ENCODE measurements around the gene KCNQ5.

KCNQ5 gene

DNA sequence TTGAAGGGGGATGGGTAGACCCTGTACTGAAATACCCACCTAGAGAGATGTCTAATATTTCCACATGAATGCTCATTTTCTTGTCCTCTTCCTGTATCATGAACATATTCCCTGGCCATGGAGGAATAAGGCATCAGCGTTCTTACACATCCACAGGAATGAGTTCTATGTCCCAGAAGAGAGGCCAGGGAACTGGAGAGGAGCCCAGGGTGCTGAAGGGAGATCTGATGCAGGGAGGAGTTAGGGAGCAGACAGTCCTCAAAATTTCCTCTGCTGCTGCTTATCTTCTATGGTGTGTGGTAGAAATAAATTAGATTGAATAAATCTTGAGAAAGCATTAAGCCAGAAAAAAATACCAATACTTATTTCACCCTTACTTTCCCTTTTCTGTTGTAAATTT is 295.0 kb downstream of the KCNQ5 start:
- in situ Hi-C loops (cut with MboI; ENCODE audit: low pct_unique_long_range_greater_than_20kb, low sequenced_read_pairs) = no loop called here
- DNase-seq = no peak

DNA sequence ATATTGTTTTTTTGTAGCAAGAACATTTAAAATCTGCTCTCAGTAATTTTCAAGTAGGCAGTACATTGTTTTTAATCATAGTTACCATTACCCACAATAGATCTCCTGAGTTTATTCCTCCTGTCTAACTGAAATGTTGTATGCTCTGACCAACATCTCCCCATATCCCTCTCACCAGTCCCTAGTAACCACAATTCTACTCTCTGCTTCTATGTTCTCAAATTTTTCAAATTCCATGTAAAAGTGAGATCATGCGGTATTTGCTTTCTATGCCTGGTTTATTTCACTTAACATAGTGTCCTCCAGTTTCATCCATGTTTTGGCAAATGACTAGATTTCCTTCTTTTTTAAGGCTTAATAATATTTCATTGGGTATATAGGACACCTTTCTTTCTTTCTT is 300.5 kb downstream of the KCNQ5 start:
- in situ Hi-C loops (cut with MboI; ENCODE audit: low pct_unique_long_range_greater_than_20kb, low sequenced_read_pairs) = no loop called here
- DNase-seq = no peak

DNA sequence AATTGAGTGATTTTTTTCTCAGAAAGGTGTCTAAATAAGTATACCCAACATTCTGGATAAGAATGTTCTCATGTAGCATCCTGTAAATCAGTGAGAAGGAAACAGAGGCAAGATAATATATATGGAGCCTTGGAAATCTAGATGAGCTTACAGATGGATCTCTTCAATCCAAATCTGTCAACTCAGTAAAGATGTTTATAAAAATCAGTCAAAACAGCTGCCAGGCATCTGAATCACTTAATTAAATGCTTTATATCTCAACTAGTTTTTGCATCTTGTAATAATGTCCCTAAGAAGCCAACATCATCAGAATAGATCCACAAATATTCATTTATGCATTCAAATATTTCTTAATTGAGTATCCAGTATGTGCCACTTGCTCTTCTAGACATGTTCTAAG is 303.3 kb downstream of the KCNQ5 start:
- in situ Hi-C loops (cut with MboI; ENCODE audit: low pct_unique_long_range_greater_than_20kb, low sequenced_read_pairs) = no loop called here
- no peak for DNase-seq

DNA sequence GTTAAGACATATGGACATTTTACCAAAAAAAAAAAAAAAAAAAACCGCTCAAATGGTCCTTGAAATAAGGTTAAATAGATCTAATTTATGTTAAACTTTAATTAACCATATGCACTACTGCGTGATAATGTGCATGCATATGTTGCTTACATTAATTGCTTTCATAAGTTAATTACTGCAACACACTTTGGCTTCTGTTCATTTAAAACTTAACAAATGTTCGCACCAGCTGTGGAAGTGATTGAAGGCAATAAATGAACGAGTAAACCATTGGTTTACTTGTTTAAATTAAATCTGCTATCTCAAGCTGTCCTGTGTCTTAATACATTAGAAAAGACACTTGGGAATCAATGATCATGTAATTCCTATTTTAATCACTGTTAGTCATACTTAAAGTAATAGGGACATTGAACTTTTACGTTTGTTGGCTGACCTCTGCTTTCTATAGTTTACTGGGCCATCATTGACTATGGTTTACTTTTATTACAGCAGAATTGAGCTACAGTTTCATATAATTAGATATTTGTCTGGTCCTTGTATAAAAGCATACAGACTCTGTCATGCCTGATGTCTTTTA is 308.8 kb downstream of the KCNQ5 start:
- in situ Hi-C loops (cut with MboI; ENCODE audit: low pct_unique_long_range_greater_than_20kb, low sequenced_read_pairs) = no loop called here
- DNase-seq = no peak

DNA sequence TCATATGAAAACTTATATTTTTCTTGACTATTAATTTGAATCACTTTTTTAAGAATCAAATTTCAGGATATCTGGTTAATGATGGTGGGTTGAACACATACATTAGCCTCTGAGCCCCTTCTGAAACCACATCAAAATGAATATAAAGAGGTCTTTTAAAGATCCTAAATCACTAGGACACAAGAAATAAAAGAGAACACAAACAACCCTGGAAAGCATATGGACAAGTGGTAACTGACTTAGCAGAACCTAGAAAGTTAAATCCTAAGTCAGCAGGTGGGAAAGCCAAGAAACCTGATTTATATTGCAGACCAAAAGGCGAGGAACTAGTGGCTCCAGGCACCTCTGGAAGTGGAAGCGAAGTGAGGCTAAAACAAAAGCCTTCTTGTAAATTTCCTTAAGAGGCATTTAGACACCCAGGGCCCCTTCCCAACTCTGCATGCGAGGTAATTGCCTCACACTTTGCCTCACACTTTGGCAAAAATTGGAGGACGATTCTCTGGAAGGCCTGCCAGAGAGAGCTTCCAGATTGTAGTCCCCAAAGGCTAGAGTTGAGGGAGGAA is 309.5 kb downstream of the KCNQ5 start:
- no peak for DNase-seq
- in situ Hi-C loops (cut with MboI; ENCODE audit: low pct_unique_long_range_greater_than_20kb, low sequenced_read_pairs) = no loop called here

DNA sequence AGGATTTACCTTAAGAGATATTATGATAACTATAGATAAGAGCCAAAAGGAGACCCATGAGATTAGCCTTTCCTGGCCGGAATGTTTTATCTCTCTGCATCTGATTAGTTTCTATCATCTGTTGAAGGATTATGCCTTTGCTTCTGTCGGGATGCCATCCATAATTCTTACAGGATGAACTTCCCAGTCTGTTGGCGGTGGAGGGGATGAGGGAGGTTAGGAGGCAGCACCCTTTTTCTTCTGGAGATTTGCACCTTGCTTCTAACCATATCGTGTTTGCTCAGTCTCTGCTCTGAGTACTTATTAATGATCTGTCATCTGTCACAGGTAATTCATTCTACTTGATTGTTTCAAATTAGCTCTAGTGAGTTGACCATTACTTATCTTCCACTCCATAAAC is 311.4 kb downstream of the KCNQ5 start:
- in situ Hi-C loops (cut with MboI; ENCODE audit: low pct_unique_long_range_greater_than_20kb, low sequenced_read_pairs) = no loop called here
- DNase-seq = no peak

DNA sequence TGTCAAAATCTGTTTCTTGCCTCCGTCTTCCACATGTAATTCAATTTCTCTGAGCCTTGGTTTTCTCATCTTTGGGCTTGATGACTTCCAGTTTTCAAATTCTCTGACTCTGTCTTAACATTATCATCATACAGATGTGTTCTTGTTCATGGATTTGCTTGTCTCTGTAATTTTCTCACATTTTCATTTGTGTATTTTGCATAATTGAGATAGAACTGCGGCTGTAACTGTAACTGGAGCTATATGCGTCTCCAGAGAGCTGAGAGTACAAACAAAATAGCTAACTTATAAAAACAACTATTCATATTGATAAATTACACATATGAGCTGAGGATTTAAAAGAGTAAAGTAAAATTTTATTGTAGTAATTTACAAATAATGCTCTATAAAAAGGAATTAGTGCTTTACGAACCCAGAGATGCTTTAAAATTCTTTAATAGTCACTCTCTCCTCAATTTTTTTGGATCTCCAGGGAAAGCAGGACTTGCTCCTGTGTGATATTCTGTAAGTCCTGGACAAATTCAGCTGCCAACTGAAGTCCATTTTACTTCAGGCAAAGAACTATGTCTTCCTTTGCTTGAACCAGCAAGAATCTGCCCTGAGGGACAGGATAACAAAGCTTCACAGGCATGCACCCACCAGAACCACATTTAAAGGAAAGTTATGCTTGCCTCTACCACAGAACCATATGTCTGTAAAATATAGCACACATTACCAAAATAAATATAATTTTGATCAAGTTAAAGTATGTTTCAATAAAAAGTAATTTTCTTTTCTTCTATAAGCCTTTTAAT is 315.1 kb downstream of the KCNQ5 start:
- DNase-seq = no peak
- in situ Hi-C loops (cut with MboI; ENCODE audit: low pct_unique_long_range_greater_than_20kb, low sequenced_read_pairs) = no loop called here

DNA sequence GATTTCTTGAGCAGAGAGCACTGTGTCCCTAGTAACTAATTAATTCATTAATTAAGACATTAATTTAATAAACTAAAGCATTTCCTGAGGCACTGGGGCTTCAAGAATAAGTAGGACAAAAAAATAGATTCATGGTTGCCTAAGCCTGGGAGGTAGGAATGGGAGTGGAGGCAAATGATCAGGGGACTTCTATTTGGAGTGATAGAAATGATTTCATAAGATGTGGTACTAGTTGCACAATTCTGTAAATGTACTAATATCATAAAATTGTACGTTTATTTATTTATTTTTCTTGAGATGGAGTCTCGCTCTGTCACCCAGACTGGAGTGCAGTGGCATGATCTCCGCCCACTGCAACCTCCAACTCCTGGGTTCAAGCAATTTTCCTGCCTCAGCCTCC is 316.2 kb downstream of the KCNQ5 start:
- no peak for DNase-seq
- in situ Hi-C loops (cut with MboI; ENCODE audit: low pct_unique_long_range_greater_than_20kb, low sequenced_read_pairs) = no loop called here

DNA sequence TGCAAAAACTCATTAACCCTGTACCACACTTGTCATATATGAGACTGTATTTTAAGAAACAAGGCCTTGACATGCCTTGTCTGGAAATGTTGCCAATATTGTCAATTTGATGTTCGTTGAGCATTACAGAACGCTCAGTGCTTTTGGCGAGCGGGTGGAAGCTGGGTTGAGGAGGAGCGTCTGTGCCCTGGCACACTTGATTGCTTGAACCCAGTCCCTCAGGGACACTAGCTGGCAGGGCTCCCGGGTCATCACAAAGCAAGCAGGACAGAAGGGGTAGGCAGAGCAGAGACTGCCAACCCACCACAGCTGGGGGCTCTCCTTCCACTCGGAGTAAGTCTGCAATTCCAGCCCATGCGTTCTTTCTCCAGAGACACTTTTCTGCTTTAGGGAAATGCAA is 317.1 kb downstream of the KCNQ5 start:
- DNase-seq = no peak
- in situ Hi-C loops (cut with MboI; ENCODE audit: low pct_unique_long_range_greater_than_20kb, low sequenced_read_pairs) = no loop called here

DNA sequence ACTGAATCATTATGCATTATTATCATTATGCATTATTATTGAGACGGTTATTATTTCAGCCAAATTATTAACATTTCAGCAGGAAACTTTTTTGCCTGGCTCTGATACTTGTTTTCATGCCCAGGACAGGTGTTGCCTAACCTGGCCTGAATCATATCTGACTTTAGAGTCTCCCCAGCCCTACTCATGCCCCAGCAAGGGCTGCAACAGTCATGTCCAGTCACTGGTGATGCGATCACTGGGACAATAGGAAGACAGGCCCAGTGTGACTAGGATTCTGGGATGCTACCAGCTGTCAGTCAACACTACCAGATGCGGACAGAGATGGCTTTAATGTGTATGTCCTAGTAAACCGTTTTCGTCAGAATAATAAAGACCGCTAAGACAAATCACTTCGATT is 318.4 kb downstream of the KCNQ5 start:
- DNase-seq = no peak
- in situ Hi-C loops (cut with MboI; ENCODE audit: low pct_unique_long_range_greater_than_20kb, low sequenced_read_pairs) = no loop called here

DNA sequence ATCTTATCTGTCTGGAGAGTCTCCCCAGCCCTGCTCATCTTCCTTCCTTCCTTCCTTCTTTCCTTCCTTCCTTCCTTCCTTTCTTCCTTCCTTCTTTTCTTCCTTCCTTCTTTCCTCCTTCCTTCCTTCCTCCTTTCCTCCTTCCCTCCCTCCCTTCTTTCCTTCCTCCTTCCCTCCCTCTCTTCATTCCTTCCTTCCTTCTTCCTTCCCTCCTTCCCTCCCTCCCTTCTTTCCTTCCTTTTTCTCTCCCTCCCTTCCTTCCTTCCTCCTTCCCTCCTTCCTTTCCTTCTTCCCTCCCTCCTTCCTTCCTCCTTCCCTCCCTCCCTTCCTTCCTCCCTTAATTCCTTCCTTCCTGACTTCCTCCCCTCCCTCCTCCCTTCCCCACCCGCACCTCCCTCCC is 319.4 kb downstream of the KCNQ5 start:
- no peak for DNase-seq
- in situ Hi-C loops (cut with MboI; ENCODE audit: low pct_unique_long_range_greater_than_20kb, low sequenced_read_pairs) = no loop called here

DNA sequence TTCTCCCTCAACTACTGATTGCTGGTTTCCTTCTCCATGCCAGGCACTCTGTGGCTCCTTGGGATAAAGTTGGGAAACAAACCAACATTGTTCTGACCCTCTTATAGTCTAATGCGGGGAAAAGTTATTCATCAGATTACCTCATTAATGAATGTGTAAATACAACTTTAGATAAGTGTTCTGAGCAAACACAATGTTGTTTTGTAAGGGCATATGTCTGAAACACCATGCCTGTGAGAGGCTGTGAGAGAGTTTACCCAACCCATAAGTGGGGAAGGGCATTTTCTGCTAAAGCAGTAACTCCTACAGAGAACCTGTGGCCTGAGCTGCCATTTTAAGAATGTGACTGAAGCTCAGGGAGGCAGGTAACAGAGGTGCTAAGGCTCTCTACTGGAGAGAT is 319.9 kb downstream of the KCNQ5 start:
- in situ Hi-C loops (cut with MboI; ENCODE audit: low pct_unique_long_range_greater_than_20kb, low sequenced_read_pairs) = no loop called here
- DNase-seq = no peak

DNA sequence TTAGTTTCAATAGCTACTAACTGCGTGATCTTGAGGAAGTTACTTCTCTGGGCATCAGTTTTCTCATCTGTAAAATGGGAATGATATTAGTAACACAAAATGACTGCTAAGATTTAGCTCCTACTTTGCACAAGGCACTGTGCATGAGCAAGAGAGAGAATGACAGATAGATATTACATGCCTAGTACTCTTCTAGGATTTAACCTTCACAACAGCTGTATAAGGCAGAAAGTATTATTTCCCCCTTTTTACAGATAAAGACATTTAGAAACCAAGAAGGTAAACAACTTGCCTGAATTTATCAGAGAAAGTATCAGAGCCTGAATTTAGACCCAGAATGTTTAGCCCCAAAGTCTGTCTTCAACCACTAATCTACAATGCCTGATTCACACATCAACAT is 321.8 kb downstream of the KCNQ5 start:
- no peak for DNase-seq
- in situ Hi-C loops (cut with MboI; ENCODE audit: low pct_unique_long_range_greater_than_20kb, low sequenced_read_pairs) = no loop called here

DNA sequence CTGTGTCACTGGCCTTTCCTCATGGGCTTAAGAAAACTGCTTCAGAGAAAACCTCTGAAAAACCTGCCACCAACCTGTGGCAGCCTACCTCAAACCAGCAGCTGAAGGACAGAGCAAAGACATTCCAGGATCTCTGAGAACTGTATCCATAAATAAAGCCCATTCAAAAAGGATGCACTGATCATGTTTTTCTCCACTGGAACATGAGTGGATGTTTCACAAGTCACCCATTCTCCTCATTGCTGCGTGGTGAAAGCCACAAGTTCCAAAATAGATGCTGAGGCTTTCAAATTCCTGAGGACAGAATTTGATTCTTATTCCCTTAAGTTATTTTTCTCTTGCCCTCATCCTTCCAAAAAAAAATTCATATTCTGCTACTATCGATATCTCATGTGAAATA is 322.8 kb downstream of the KCNQ5 start:
- in situ Hi-C loops (cut with MboI; ENCODE audit: low pct_unique_long_range_greater_than_20kb, low sequenced_read_pairs) = no loop called here
- DNase-seq = no peak

DNA sequence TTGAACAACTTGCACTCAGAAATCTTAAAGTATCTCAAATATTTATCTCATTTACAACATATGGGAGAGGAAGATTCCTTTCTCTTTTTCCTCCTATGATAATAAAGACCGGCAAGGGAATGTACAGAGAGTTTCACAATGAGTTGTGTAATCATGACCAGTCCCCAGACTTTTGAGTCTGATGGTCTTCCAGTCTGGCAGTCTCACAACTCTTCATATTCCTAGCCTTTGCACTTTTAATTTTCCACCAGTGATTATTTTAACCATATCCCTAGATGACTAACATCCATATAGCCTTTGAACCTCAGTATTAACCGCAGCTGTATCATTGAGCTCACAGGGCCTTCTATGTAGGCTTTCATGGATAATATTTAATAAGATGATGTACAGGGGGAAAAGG is 324.9 kb downstream of the KCNQ5 start:
- in situ Hi-C loops (cut with MboI; ENCODE audit: low pct_unique_long_range_greater_than_20kb, low sequenced_read_pairs) = no loop called here
- no peak for DNase-seq

DNA sequence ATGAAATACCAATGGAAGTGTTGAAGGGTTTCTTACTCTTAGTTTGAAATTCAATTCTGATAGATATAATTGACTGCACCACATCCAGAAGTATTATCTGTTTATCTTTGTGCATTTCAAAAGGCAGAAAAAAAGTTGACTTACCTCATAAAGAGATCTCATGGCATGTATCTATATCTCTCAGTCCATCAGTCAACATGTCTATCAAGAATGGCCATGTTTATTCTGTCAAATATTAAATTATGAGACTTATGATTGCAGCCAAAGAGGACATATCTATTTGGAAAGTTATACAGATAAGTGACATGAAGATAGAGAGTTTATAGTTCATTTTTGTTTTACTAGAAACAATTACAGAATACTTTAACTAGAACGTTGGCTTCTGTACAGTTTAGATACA is 325.7 kb downstream of the KCNQ5 start:
- in situ Hi-C loops (cut with MboI; ENCODE audit: low pct_unique_long_range_greater_than_20kb, low sequenced_read_pairs) = no loop called here
- DNase-seq = no peak

DNA sequence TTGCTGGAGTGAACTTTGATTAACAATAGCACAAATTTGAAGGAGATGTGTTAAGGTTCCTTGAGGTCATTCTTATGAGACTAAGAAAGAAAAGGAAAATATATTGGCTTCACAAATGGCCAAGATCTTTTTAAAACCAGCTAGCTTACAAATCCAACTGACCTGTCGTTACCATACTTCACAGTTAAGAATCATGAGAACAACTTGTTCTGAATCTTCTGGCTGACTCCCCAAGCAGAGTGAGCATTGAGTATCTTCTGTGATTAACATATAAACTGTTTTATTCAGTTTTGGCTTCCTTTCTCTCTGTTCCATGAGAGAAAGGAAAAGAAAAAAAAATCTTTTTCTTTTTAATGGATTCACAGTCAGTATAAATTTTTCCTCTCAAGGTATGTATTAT is 326.3 kb downstream of the KCNQ5 start:
- in situ Hi-C loops (cut with MboI; ENCODE audit: low pct_unique_long_range_greater_than_20kb, low sequenced_read_pairs) = no loop called here
- DNase-seq = no peak

DNA sequence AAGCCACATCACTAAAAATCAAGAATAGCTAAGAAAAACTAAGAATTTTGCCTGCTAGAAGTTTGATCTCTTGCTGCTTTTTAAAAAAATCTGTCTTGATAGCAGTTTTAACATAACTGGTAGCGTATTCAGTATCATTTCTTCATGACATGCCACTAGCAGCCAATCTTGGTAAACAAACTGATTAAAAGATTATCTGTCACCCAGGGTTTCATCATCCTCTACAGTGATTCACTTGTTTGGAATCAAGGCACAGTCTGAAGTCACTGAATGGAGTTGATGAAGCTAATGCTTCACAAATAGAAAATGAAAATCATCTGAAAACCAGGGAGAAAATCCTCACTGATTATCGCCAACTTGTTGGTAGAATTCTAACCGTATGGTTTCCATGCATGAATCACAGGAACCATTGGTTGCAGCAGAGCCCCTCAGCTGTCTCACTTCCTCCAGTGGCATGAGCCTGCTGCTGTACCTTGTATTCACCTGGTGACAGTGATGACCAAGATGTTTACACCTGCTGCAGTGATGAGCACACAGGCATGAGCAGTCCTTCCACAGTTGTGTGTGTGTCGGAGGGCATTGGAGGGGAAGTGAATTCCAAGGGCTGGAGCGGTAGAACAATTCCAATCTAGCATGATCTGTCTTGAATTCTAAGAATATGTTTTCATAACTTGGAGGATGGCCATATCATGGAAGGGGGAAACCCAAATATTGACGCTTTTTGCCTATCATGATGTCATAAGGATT is 328.4 kb downstream of the KCNQ5 start:
- in situ Hi-C loops (cut with MboI; ENCODE audit: low pct_unique_long_range_greater_than_20kb, low sequenced_read_pairs) = no loop called here
- no peak for DNase-seq

DNA sequence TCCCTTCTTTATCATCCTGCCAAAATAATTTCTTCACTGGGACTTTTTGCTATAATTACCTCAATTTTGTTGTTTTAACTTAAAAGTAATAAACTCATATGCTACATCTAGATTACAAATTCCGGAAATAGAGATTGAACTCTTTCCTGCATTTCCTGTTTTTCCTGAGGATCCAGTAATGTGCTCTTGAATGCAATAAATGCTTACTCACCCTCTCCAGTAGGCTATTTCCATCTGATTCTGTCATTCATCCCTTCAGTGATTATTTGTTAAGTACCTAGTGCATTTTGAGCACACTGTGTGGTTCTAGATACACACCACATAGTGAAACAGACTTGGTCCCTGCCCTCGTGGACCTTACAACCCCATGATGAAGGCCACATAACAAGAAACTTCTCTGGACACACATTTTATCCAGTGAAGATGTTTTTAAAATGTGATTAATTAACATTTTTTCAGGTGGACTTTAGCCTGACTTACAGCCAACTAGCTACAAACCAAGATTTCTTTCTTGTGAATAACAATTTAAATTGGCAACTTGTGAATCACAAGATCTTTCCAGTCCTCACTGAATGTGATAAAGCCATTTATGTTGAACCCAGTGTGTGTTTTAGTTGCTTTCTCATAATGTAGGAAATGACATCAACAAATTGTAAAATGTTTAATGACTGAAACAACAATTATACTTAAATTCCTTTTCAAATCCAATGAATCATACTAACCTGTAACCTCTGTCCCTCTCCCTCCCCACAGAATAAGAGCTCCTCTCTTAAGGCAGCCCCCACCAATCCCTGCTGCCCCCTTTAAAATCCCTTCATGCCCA is 331.2 kb downstream of the KCNQ5 start:
- peak; percentile 20 for DNase-seq
- in situ Hi-C loops (cut with MboI; ENCODE audit: low pct_unique_long_range_greater_than_20kb, low sequenced_read_pairs) = no loop called here
